Central memory CD4-positive, alpha-beta T cell (primary cell): Measurements from ENCODE around the gene EEF1AKMT4.

ENCODE experiments used
- DNase-seq: peaks from one replicate; pipeline ENCODE4 v3.0.0; 2022

Gene EEF1AKMT4

GRCh38 chr3:184300378-184300720 is 50.9 kb downstream of the EEF1AKMT4 start:
- DNase-seq, result no peak

- DNase-seq, result no peak
Measured at GRCh38 chr3:184305577-184305976, 56.1 kb downstream of the EEF1AKMT4 start.

- no peak for DNase-seq
Measured at GRCh38 chr3:184306341-184306972, 57.0 kb downstream of the EEF1AKMT4 start.

- DNase-seq, result no peak
Measured at GRCh38 chr3:184307915-184308314, 58.4 kb downstream of the EEF1AKMT4 start.
